GM12875 (cell line): ENCODE measurements around the gene IGFBP2.

Experiments
- H3K4me3 ChIP-seq: one replicate; pipeline ENCODE4 v1.5.1; 2011; ENCODE audit warnings: low read depth, low read length, control low read depth
- TF ChIP-seq, protein P1 (sequence below): IDR thresholded peaks from 2 replicates; pipeline ENCODE4 v1.5.1; 2011; ENCODE audit warnings: low read depth, mild to moderate bottlenecking, control low read depth, inconsistent platforms, low read length, moderate library complexity, borderline replicate concordance; ENCODE audit not compliant: insufficient read depth

IGFBP2 gene

DNA sequence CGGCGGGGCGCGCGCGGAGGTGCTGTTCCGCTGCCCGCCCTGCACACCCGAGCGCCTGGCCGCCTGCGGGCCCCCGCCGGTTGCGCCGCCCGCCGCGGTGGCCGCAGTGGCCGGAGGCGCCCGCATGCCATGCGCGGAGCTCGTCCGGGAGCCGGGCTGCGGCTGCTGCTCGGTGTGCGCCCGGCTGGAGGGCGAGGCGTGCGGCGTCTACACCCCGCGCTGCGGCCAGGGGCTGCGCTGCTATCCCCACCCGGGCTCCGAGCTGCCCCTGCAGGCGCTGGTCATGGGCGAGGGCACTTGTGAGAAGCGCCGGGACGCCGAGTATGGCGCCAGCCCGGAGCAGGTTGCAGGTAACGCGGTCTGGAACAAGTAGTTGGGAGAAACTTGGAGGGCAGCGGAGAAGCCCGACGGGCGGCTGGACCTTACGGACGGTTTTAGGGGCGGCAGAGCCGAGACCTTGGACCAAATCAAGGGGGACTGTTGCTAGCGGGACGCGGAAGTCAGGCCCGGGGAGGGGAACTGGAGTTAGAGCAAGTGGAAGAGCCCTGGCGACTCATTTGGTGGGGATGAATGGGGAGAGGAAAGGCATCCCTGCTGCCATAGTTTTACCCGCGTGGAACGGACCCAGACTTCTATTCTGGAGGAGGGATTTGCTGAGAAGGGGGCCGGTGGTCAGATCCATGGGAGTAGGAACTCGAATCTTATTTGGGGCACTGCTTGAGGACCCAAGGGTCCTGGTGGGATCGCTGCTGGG is 573 bp downstream of the IGFBP2 start:
- H3K4me3 ChIP-seq: no peak overlapping the region
- TF ChIP-seq, protein P1, sequence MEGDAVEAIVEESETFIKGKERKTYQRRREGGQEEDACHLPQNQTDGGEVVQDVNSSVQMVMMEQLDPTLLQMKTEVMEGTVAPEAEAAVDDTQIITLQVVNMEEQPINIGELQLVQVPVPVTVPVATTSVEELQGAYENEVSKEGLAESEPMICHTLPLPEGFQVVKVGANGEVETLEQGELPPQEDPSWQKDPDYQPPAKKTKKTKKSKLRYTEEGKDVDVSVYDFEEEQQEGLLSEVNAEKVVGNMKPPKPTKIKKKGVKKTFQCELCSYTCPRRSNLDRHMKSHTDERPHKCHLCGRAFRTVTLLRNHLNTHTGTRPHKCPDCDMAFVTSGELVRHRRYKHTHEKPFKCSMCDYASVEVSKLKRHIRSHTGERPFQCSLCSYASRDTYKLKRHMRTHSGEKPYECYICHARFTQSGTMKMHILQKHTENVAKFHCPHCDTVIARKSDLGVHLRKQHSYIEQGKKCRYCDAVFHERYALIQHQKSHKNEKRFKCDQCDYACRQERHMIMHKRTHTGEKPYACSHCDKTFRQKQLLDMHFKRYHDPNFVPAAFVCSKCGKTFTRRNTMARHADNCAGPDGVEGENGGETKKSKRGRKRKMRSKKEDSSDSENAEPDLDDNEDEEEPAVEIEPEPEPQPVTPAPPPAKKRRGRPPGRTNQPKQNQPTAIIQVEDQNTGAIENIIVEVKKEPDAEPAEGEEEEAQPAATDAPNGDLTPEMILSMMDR: no peak

GRCh38 chr2:216634370-216635148 is 1.3 kb downstream of the IGFBP2 start:
- TF ChIP-seq, protein P1: no peak
- H3K4me3 ChIP-seq: no peak overlapping the region

- TF ChIP-seq, protein P1: no peak
These were observed 2.0 kb downstream of the IGFBP2 start for GRCh38 chr2:216635171-216635570.

DNA sequence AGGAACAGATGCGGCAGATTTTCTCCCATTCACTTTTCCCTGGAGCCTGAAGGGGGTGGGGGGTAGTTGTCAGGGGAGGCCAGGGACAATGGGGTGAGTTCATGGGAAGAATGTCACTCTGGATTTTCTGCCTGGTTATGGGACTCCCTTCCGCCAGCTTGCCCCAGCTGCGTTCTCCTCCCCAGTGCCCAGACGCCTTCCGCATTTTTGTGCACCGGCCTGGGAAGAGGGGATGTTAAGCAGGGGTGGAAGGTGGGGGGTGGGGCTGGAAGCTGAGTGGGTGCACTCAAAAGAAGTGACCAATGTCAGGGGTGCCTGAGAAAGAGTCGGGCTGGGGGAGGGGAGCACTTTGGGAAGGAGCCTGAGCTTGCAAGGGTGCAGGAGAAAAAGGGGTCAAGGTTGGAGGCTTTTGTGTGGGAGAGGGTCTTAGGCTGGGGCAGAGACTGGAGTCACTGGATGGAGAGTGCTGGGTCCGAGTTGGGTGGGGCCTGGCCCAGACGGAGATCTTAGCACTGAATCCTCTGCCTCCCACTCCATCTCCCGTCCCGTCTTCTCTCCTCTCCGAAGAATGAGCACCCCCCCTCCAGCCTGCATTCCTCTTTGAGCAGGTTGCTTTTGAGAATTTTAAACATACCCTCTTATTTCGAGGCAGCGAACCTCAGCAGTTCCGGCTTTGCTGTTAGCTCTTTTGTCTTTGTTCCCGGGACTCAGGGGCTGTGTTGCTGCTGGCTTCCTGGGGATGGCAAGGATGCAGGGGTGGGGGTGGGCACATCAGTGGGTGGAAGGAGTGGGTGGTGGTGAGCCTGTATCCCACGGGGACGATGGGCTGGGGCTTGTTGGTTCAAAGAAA is 2.7 kb downstream of the IGFBP2 start:
- TF ChIP-seq, protein P1: no peak
- H3K4me3 ChIP-seq: no peak overlapping the region

More at GRCh38 chr2:216635171-216635570, 2.0 kb downstream of the IGFBP2 start:
- H3K4me3 ChIP-seq: no peak overlapping the region

DNA sequence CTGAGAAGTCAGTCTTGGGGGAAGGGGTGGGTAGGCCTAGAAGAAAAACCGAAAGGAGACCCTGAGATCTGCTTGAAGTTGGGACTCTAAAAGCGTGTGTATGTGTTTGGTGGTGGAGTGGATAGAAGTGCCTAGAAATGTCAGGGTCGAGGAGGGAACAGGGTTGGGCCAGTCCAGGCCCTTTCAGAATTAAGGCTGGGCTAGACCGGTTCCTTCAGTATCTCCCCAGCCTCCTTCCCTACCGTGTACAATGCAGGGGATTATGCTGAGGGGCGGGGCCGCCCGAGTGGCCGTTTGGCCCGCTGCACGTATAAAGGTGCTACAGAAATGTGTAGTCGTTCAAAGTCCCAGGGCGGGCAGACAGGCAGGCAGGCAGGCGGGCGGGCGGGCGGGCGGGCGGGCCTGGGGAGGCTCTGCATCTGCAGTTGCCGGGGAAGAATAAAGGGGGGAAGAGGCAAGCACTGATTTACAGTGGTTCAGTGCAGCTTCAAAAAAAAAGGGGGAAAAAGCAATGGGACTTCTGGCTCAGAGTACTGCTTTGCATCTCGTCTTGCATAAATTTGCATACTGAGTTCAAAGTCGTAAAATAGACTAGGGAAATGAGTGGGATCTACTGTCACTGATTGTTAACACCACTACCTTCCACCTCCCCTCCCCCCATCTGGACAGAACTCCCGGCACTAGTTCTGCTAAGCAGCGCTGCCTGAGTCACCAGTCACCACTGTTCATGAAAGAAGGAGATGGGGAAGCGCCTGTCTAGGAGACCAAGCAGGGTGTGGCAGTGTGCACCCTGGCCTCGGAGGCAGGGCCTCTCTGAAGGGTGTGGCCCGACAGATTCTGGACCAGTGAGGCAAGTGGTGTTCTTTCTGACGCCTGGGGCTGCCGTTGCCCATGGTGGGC is 3.6 kb downstream of the IGFBP2 start:
- H3K4me3 ChIP-seq: no peak overlapping the region

More for the DNA sequence above, 3.6 kb downstream of the IGFBP2 start:
- TF ChIP-seq, protein P1: no peak
